ENCODE results near the gene MFNG. TPM values are rescaled to one million over a fixed set of nuclear protein-coding genes. Genes with fewer than 3 reads are reported as not detected.
A peak's percentile ranks its signal among the peaks of the same experiment; 100 is the strongest.

Gene MFNG
- total and polyA plus RNA-seq, 2 experiments from 2014 or later = 3.3 TPM

DNA sequence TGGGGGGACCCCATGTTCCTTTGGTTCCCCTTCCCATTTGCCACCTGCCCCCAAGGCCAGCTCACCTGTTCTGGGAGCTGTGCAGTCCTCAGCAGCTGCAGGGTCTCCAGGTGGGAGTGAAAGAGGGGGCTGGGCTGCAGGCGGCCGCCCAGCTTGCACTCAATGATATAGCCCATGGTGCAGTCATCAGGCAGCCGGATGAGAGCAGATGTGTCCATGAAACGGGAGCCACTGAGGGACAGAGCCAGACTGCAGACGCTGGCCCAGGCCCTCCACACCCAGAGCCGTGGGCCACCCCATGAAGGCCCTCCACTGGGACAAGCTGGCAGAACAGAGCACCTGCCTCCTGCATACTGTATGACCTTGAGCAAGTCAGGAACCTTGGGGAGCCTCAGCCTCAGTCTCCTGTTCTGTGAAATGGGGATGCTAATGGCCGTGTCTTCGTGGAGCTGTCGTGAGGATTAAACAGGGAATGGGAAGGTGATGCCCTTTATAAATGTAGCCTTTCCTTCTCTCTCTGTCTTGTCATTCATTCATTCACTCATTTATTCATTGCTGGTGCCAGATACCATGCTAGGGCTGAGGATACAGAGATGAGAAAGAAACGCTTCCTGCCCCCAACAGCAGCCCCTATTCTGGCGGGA lies 11.6 kb downstream of the MFNG start:
- Histone ChIP-seq H3K9me3 (ENCODE audit: low read depth) (no peaks in the 10 kb centered on the region), H3K4me1 (ENCODE audit: insufficient read depth) (no peaks in the 10 kb centered on the region), H3K27ac (no peak overlapping the region), H3K27me3 (no peaks in the 10 kb centered on the region), H4K20me1 (ENCODE audit: insufficient read depth, poor library complexity, severe bottlenecking) (no peaks in the 10 kb centered on the region), H3K36me3 (replicated peaks; ENCODE audit: insufficient read depth, low read depth) (no peaks in the 10 kb centered on the region), H3K4me3 (no peak overlapping the region), H2AFZ (no peak overlapping the region), H3K9me2 (replicated peaks; ENCODE audit: insufficient read depth) (no peaks in the 10 kb centered on the region), H3K79me2 (no peaks in the 10 kb centered on the region), H3K4me2 (no peak overlapping the region)
- DNase-seq (ENCODE audit: low spot score) = no peak
- TF ChIP-seq EZH2 (IDR thresholded peaks at IDR 0.05; ENCODE audit: borderline replicate concordance) (no peak), EZH2phosphoT487 (IDR thresholded peaks at IDR 0.05; ENCODE audit: low read depth, severe bottlenecking, unreplicated experiment) (no peak)
- TF ChIP-seq, protein P1, sequence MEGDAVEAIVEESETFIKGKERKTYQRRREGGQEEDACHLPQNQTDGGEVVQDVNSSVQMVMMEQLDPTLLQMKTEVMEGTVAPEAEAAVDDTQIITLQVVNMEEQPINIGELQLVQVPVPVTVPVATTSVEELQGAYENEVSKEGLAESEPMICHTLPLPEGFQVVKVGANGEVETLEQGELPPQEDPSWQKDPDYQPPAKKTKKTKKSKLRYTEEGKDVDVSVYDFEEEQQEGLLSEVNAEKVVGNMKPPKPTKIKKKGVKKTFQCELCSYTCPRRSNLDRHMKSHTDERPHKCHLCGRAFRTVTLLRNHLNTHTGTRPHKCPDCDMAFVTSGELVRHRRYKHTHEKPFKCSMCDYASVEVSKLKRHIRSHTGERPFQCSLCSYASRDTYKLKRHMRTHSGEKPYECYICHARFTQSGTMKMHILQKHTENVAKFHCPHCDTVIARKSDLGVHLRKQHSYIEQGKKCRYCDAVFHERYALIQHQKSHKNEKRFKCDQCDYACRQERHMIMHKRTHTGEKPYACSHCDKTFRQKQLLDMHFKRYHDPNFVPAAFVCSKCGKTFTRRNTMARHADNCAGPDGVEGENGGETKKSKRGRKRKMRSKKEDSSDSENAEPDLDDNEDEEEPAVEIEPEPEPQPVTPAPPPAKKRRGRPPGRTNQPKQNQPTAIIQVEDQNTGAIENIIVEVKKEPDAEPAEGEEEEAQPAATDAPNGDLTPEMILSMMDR (IDR thresholded peaks at IDR 0.05; ENCODE audit: poor library complexity) = no peak
- WGBS (ENCODE audit: low lambda C conversion rate, missing lambda C conversion rate) = 86% methylated on average over 11 of the region's 11 CpGs

DNA sequence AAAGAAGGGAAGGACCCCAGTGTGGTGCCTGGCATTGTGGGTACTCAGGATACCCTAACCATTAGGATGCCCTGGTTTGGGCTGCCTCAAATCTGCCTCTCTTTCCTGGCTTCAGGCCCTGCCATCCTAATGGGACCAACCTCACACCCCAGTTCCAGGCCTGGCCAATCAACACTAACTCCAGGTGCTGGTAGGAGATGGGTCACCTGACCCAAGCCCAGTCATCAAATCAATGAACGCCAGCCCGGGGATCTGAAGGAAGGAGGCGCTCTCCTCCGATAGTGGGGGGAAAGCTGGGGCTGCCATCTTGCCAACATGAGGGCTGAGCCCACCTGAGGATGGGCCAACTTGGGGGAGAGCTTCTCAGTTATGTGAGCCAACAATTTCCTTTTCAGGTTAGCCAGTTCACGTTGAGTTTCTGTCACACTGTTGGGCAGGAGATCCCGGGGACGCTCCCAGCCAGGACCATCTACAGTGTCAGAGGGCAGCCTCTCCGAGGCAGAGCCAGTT lies 12.7 kb downstream of the MFNG start:
- no peaks in the 10 kb centered on the region for H3K4me1 ChIP-seq (ENCODE audit: insufficient read depth)
- H3K4me2 ChIP-seq = no peak overlapping the region
- no peak overlapping the region for H3K27ac ChIP-seq

DNA sequence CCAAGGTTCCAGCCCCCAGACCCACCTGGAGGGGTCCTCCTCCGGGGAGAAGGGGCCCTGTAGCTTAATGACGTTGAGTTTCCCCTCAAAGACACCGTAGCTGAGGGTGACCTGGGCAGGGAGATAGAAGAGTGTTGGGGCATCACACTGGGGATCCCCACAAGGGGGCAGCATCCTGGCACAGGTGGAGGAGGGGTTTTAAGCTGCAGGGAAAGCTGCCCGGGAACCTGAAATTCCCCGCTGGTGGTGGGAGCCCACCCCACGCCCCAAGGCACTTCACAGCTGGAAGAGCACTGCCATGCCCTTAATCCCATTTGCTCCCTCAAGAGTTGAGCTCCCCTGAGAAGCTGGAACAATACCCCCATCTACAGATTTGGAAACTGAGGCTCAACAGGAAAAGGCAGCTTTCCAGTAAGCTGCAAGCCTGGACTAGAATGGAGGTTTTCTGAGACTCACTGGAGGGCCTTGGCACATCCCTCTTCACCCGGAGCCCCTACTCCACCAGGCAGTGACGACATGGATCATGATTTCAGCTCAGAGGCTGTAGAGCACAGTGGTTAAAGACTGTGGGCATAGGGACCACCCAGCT lies 13.7 kb downstream of the MFNG start:
- Histone ChIP-seq H4K20me1 (ENCODE audit: insufficient read depth, poor library complexity, severe bottlenecking) (no peaks in the 10 kb centered on the region), H3K79me2 (no peaks in the 10 kb centered on the region), H3K4me3 (no peak overlapping the region), H3K27ac (no peak overlapping the region), H3K9me3 (ENCODE audit: low read depth) (no peaks in the 10 kb centered on the region), H3K36me3 (replicated peaks; ENCODE audit: insufficient read depth, low read depth) (no peaks in the 10 kb centered on the region), H2AFZ (no peak overlapping the region), H3K4me2 (no peak overlapping the region), H3K27me3 (no peaks in the 10 kb centered on the region), H3K4me1 (ENCODE audit: insufficient read depth) (no peaks in the 10 kb centered on the region), H3K9me2 (replicated peaks; ENCODE audit: insufficient read depth) (no peaks in the 10 kb centered on the region)
- WGBS (ENCODE audit: low lambda C conversion rate, missing lambda C conversion rate) = 33% methylated on average over 8 of the region's 8 CpGs
- TF ChIP-seq EZH2 (IDR thresholded peaks at IDR 0.05; ENCODE audit: borderline replicate concordance) (no peak), EZH2phosphoT487 (IDR thresholded peaks at IDR 0.05; ENCODE audit: low read depth, severe bottlenecking, unreplicated experiment) (no peak)
- TF ChIP-seq, protein P1 (IDR thresholded peaks at IDR 0.05; ENCODE audit: poor library complexity) = peak; percentile 45
- peak; percentile 56 for DNase-seq (ENCODE audit: low spot score)

More for the DNA sequence above, 12.7 kb downstream of the MFNG start:
- DNase-seq (ENCODE audit: low spot score) = no peak
- no peaks in the 10 kb centered on the region for H3K9me2 ChIP-seq (replicated peaks; ENCODE audit: insufficient read depth)
- no peaks in the 10 kb centered on the region for H4K20me1 ChIP-seq (ENCODE audit: insufficient read depth, poor library complexity, severe bottlenecking)
- H2AFZ ChIP-seq = no peak overlapping the region
- H3K79me2 ChIP-seq = no peaks in the 10 kb centered on the region
- H3K9me3 ChIP-seq (ENCODE audit: low read depth) = no peaks in the 10 kb centered on the region
- H3K4me3 ChIP-seq = no peak overlapping the region
- no peaks in the 10 kb centered on the region for H3K27me3 ChIP-seq
- 81% methylated on average over 8 of the region's 8 CpGs for WGBS (ENCODE audit: low lambda C conversion rate, missing lambda C conversion rate)
- no peak for TF ChIP-seq EZH2 (IDR thresholded peaks at IDR 0.05; ENCODE audit: borderline replicate concordance)
- TF ChIP-seq, protein P1 (IDR thresholded peaks at IDR 0.05; ENCODE audit: poor library complexity) = no peak
- no peak for TF ChIP-seq EZH2phosphoT487 (IDR thresholded peaks at IDR 0.05; ENCODE audit: low read depth, severe bottlenecking, unreplicated experiment)
- H3K36me3 ChIP-seq (replicated peaks; ENCODE audit: insufficient read depth, low read depth) = no peaks in the 10 kb centered on the region

Measured in hepatocyte (in vitro differentiated cells).